GM18870 (cell line): Measurements from ENCODE around the gene AMFR.
"Not testable (repeated sequence)": the region's sequence is repeated elsewhere in the genome, so short reads cannot be mapped to it uniquely, and the experiment has no call there.

Experiments
- ATAC-seq: cut with Tn5 transposase; IDR thresholded peaks from one replicate; pipeline ENCODE4 v1.9.1; 2021; ENCODE audit warnings: moderate library complexity; ENCODE audit not compliant: unreplicated experiment

The AMFR gene

GRCh38 chr16:56396724-56397123, 28.6 kb downstream of the AMFR start:
- not testable (repeated sequence) for ATAC-seq

GRCh38 chr16:56389554-56389953, 35.8 kb downstream of the AMFR start:
- no peak for ATAC-seq

- ATAC-seq, result no peak
Measured at GRCh38 chr16:56388209-56388608, 37.1 kb downstream of the AMFR start.

GRCh38 chr16:56387396-56387795, 37.9 kb downstream of the AMFR start:
- no peak for ATAC-seq

GRCh38 chr16:56384074-56384721, 41.1 kb downstream of the AMFR start:
- ATAC-seq, result no peak

GRCh38 chr16:56382901-56383355, 42.4 kb downstream of the AMFR start:
- ATAC-seq, result no peak

GRCh38 chr16:56382459-56382858, 42.9 kb downstream of the AMFR start:
- ATAC-seq, result no peak

- not testable (repeated sequence) for ATAC-seq
Measured at GRCh38 chr16:56380778-56381485, 44.4 kb downstream of the AMFR start.

- not testable (repeated sequence) for ATAC-seq
Measured at GRCh38 chr16:56379044-56379443, 46.3 kb downstream of the AMFR start.

- not testable (repeated sequence) for ATAC-seq
Measured at GRCh38 chr16:56375792-56376191, 49.6 kb downstream of the AMFR start.

GRCh38 chr16:56373003-56373402, 52.3 kb downstream of the AMFR start:
- ATAC-seq, result no peak

GRCh38 chr16:56372013-56372634, 53.2 kb downstream of the AMFR start:
- no peak for ATAC-seq

- ATAC-seq, result no peak
Measured at GRCh38 chr16:56371660-56371937, 53.7 kb downstream of the AMFR start.

- ATAC-seq, result no peak
Measured at GRCh38 chr16:56370875-56371659, 54.3 kb downstream of the AMFR start.

- ATAC-seq, result no peak
Measured at GRCh38 chr16:56370185-56370874, 55.0 kb downstream of the AMFR start.

GRCh38 chr16:56369202-56369601, 56.1 kb downstream of the AMFR start:
- ATAC-seq, result no peak

GRCh38 chr16:56368545-56368944, 56.8 kb downstream of the AMFR start:
- ATAC-seq, result no peak

- no peak for ATAC-seq
Measured at GRCh38 chr16:56367764-56368163, 57.6 kb downstream of the AMFR start.

GRCh38 chr16:56366945-56367344, 58.4 kb downstream of the AMFR start:
- ATAC-seq, result no peak

- no peak for ATAC-seq
Measured at GRCh38 chr16:56365552-56365951, 59.8 kb downstream of the AMFR start.

GRCh38 chr16:56364865-56365264, 60.5 kb downstream of the AMFR start:
- no peak for ATAC-seq
